PC-3 (cell line): ENCODE measurements around the gene SIVA1. TPM values are rescaled to one million over a fixed set of nuclear protein-coding genes. Genes with fewer than 3 reads are reported as not detected.

Source experiments
- ATAC-seq: fragments of 200-7000 bp; cut with Tn5 transposase; 2 replicates; pipeline ENCODE4 v1.9.1; 2020; ENCODE audit warnings: mild to moderate bottlenecking, moderate library complexity
- BruUV-seq: library from RNA; stranded (reverse); fragments of 400-500 nt; replicated peaks from 2 replicates; lab custom pipeline; 2021; lab: Mats Ljungman, UMichigan
- CTCF ChIA-PET: fragments of 300-600 bp; sonication (Branson Sonifier 250); formaldehyde crosslinking; loops from one replicate; lab custom pipeline; 2022; ENCODE audit warnings: antibody characterized with exemption; lab: Charles Lee
- POLR2A ChIA-PET: fragments of 300-600 bp; sonication (Branson Sonifier 250); formaldehyde crosslinking; loops from one replicate; lab custom pipeline; 2022; ENCODE audit warnings: antibody characterized with exemption; ENCODE audit not compliant: unreplicated experiment; lab: Charles Lee
- DNase-seq: peaks from one replicate; pipeline ENCODE4 v3.0.0-alpha.2; 2015
- H2AFZ ChIP-seq: fragments of 300-600 bp; sonication (generic); 2 replicates; pipeline ENCODE4 v1.6.0; 2016; ENCODE audit warnings: antibody characterized with exemption, low read length
- H3F3A ChIP-seq: fragments of 300-600 bp; sonication (generic); one replicate; pipeline ENCODE4 v1.6.0; 2017; ENCODE audit warnings: antibody characterized with exemption, low read length, control low read depth, mild to moderate bottlenecking; ENCODE audit not compliant: unreplicated experiment
- H3K27ac ChIP-seq: fragments of 300-600 bp; sonication (generic); 2 replicates; pipeline ENCODE4 v1.5.1; 2016; ENCODE audit warnings: mild to moderate bottlenecking, low read length
- H3K27me3 ChIP-seq: fragments of 300-600 bp; sonication (generic); 2 replicates; pipeline ENCODE4 v1.6.1; 2016; ENCODE audit warnings: low read length, mixed read lengths
- H3K36me3 ChIP-seq: fragments of 300-600 bp; sonication (generic); 2 replicates; pipeline ENCODE4 v1.6.1; 2016; ENCODE audit warnings: low read depth, mixed run types, low read length, mixed read lengths
- H3K4me1 ChIP-seq: fragments of 300-600 bp; sonication (generic); 2 replicates; pipeline ENCODE4 v1.5.1; 2016; ENCODE audit warnings: low read length; ENCODE audit not compliant: insufficient read depth
- H3K4me2 ChIP-seq: fragments of 300-600 bp; sonication (generic); 2 replicates; pipeline ENCODE4 v1.6.0; 2016; ENCODE audit warnings: low read length
- H3K4me3 ChIP-seq: fragments of 300-600 bp; sonication (generic); 2 replicates; pipeline ENCODE4 v1.5.1; 2016; ENCODE audit warnings: mild to moderate bottlenecking, low read length, mixed read lengths
- H3K79me2 ChIP-seq: fragments of 300-600 bp; sonication (generic); 2 replicates; pipeline ENCODE4 v1.6.1; 2017; ENCODE audit warnings: low read length, mixed read lengths
- H3K9ac ChIP-seq: fragments of 300-600 bp; sonication (generic); 2 replicates; pipeline ENCODE4 v1.6.0; 2016; ENCODE audit warnings: mild to moderate bottlenecking, low read length
- H3K9me2 ChIP-seq: fragments of 300-600 bp; sonication (generic); replicated peaks from 2 replicates; pipeline ENCODE4 v1.6.1; 2016; ENCODE audit warnings: mixed run types, low read length, mixed read lengths
- H3K9me3 ChIP-seq: fragments of 300-600 bp; sonication (generic); 2 replicates; pipeline ENCODE4 v1.6.1; 2016; ENCODE audit warnings: low read length, mixed read lengths
- H4K20me1 ChIP-seq: fragments of 300-600 bp; sonication (generic); 2 replicates; pipeline ENCODE4 v1.6.1; 2016; ENCODE audit warnings: low read length, mixed read lengths
- EZH2 ChIP-seq: fragments of 300-600 bp; sonication (generic); IDR thresholded peaks from one replicate; pipeline ENCODE4 v1.6.1; 2017; ENCODE audit warnings: antibody characterized with exemption, mild to moderate bottlenecking, low read length; ENCODE audit not compliant: unreplicated experiment
- EZH2phosphoT487 ChIP-seq: fragments of 300-600 bp; sonication (generic); IDR thresholded peaks from 2 replicates; pipeline ENCODE4 v1.6.1; 2018; ENCODE audit warnings: mild to moderate bottlenecking, antibody characterized with exemption, low read length, borderline replicate concordance
- intact Hi-C: fragments of 100-400 bp; cut with micrococcal nuclease; formaldehyde crosslinking; loops from 2 replicates; pipeline ENCODE4 v1.9.0; 2023
- total RNA-seq: library from RNA; depleted of rRNA; stranded (reverse); fragments of >200 nt; gene quantifications from 2 replicates; pipeline ENCODE4 v1.2.3, GENCODE V29; 2014
- TF ChIP-seq, protein P1 (sequence below): fragments of 300-600 bp; sonication (generic); conservative IDR thresholded peaks from 2 replicates; pipeline ENCODE4 v1.5.1; 2017; ENCODE audit warnings: antibody characterized with exemption, low read depth, mild to moderate bottlenecking, low read length

The SIVA1 gene
- total RNA-seq, 1 experiment from 2014 or later, result 375 TPM

DNA sequence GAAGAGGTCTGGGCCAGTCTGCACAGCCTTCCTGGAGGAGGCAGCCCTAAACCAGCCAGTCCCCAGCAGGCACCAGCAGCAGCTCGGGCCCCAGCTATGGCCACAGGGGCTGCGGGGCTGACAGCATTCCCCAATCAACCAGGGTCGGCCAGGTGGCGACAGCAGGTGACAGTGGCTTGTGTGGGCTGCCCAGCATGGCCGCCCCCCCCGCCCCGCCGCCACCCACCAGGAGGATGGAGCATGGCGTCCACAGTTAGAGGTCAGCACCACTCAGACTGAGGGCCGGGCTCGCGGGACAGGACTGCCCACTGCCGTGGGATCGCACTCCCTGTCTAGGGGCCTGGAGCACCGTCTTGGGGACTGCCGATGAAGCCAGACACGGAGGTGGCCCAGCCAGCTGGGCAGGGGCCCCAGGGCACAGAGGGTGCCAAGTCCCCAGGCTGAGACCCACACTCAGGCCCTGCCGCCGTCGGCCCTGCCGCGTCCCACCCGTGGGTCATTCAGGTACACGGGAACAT, 27.6 kb downstream of the SIVA1 start:
- no peaks in the 10 kb centered on the region for H4K20me1 ChIP-seq
- ChIA-PET CTCF (no interaction called here), POLR2A (no interaction called here)
- H3K9ac ChIP-seq, result no peak overlapping the region
- H3K27me3 ChIP-seq, result no peaks in the 10 kb centered on the region
- DNase-seq (no peak), ATAC-seq (no peak)
- no peaks in the 10 kb centered on the region for H3K9me2 ChIP-seq
- H3K27ac ChIP-seq, result no peak overlapping the region
- no peaks in the 10 kb centered on the region for H3K36me3 ChIP-seq
- intact Hi-C loops, result no loop called here
- H3K4me3 ChIP-seq, result no peak overlapping the region
- no peaks in the 10 kb centered on the region for H3K79me2 ChIP-seq
- H2AFZ ChIP-seq, result no peak overlapping the region
- H3K9me3 ChIP-seq, result no peaks in the 10 kb centered on the region
- no peak overlapping the region for H3K4me2 ChIP-seq
- H3K4me1 ChIP-seq, result no peaks in the 10 kb centered on the region
- H3F3A ChIP-seq, result no peaks in the 10 kb centered on the region
- no TSS peak for BruUV-seq
- TF ChIP-seq, protein P1, sequence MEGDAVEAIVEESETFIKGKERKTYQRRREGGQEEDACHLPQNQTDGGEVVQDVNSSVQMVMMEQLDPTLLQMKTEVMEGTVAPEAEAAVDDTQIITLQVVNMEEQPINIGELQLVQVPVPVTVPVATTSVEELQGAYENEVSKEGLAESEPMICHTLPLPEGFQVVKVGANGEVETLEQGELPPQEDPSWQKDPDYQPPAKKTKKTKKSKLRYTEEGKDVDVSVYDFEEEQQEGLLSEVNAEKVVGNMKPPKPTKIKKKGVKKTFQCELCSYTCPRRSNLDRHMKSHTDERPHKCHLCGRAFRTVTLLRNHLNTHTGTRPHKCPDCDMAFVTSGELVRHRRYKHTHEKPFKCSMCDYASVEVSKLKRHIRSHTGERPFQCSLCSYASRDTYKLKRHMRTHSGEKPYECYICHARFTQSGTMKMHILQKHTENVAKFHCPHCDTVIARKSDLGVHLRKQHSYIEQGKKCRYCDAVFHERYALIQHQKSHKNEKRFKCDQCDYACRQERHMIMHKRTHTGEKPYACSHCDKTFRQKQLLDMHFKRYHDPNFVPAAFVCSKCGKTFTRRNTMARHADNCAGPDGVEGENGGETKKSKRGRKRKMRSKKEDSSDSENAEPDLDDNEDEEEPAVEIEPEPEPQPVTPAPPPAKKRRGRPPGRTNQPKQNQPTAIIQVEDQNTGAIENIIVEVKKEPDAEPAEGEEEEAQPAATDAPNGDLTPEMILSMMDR, result no peak
- TF ChIP-seq EZH2phosphoT487 (no peak), EZH2 (no peak)

DNA sequence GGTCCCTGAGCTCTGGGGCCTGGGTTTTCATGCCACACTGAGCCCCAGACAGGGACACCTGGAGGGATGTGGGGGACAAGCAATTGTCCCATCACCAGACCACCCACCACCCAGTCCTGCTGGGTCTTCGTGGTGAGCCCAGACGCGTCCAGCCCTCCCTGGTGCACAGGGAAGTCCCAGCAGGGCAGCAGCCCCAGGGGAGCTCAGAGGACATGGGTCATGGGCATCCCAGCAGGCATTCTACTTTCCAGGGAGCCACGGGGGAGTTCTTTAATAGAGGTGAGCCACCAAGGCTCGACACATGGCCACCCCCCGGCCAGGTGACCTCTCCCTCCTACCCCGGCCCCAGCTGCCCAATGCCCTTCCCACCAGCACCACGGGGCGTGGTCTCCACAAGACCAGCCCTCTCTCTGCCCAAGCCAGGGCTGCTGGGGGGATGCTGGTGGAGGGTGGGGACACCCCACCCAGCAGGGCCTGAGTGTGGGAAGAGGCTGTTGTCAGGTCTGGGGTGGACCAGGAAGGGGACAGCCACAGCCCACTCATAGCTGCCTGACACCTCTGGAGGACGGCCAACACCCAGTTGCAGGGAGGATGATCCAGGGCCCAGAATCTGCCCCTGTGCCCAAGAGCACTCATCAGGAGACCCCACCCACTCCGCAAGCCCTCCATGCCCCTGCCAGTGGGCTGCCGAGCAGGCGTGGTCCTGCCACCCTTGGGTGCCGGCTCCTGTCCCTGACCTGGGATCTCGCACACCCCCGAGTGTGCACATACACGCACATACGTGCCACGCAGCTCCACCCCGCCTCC, 28.5 kb downstream of the SIVA1 start:
- Histone ChIP-seq H3K4me2 (no peak overlapping the region), H3K9ac (no peak overlapping the region), H3K79me2 (no peaks in the 10 kb centered on the region), H3F3A (no peaks in the 10 kb centered on the region), H3K27me3 (no peaks in the 10 kb centered on the region), H3K4me1 (no peaks in the 10 kb centered on the region), H3K9me3 (no peaks in the 10 kb centered on the region), H3K27ac (no peak overlapping the region), H3K4me3 (no peak overlapping the region), H2AFZ (no peak overlapping the region), H3K36me3 (no peaks in the 10 kb centered on the region), H4K20me1 (no peaks in the 10 kb centered on the region), H3K9me2 (no peaks in the 10 kb centered on the region)
- ATAC-seq (no peak), DNase-seq (no peak)
- no peak for TF ChIP-seq EZH2phosphoT487
- TF ChIP-seq, protein P1, result no peak
- BruUV-seq, result no TSS peak
- ChIA-PET POLR2A (no interaction called here), CTCF (no interaction called here)
- intact Hi-C loops, result no loop called here

DNA sequence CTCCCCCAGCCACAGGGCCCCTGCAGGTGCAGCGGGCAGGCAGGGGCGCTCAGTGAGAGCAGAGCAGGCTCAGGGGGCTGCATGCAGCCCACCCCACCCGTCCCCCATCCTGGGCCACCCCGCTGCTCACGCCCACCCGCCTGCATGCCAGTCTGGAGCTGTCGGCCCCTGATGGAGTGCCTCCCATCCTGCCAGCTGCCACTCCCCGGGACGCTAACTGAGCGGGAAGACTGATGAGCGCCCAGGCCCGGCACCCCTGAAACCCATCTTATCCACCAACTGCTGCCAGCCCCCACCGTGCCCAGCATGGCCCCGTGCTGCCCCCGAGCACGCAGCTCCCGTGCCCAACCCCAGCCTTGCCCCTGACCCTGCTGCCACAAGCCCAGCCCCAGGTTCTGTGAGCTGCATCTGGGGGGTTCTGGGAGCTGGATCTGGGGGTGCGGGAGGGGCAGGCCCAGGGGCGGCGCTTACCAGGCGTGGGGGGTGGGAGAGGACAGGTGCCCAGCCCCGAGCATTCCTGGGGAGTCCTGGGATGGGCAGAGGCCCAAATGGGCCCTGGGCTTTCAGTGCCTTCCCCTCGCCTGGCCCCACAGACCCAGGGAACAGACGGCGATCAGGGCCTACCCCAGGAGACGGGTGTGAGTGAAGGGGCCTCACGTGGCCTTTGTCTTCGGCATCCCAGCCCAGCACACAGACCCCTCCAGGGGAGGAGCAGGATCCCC, 29.3 kb downstream of the SIVA1 start:
- H3K9me3 ChIP-seq, result no peaks in the 10 kb centered on the region
- H3K4me2 ChIP-seq, result no peak overlapping the region
- TF ChIP-seq EZH2phosphoT487, result no peak
- no peak for TF ChIP-seq EZH2
- TF ChIP-seq, protein P1, result no peak
- DNase-seq (no peak), ATAC-seq (no peak)
- no TSS peak for BruUV-seq
- no peak overlapping the region for H2AFZ ChIP-seq
- no peak overlapping the region for H3K9ac ChIP-seq
- H3K27me3 ChIP-seq, result no peaks in the 10 kb centered on the region
- H3K27ac ChIP-seq, result no peak overlapping the region
- no peaks in the 10 kb centered on the region for H3K79me2 ChIP-seq
- no peaks in the 10 kb centered on the region for H3K36me3 ChIP-seq
- H3K9me2 ChIP-seq, result no peaks in the 10 kb centered on the region
- CTCF ChIA-PET, result no interaction called here
- no peaks in the 10 kb centered on the region for H4K20me1 ChIP-seq
- no peaks in the 10 kb centered on the region for H3K4me1 ChIP-seq
- POLR2A ChIA-PET, result no interaction called here
- no peak overlapping the region for H3K4me3 ChIP-seq
- H3F3A ChIP-seq, result no peaks in the 10 kb centered on the region
- intact Hi-C loops, result no loop called here
